Measurements from ENCODE around the gene WDR45.

Gene WDR45

DNA sequence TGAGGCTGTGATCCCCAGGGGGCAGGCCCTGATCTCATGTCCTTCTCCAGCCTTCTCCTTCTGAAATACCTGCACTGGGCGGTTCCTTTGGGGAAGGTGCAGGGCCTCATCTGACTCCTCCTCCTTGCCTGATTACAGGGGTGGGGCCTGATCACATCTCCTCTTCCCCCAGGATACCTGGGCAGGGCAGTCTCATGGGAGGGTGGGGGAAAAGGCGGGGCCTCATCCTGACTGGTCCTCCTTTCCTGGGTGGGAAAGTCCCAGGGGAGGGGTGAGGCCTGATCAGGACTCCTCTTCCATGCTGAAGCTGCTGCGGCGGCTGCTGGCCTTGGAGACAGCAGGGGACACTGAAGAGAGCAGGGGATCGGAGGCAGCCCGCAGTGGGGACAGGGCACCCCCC, 49.8 kb downstream of the WDR45 start:
- ChIA-PET CTCF (no interaction called here), POLR2A (interaction anchor here (0.7 to 1.5 kb wide), 2 partner anchors 8 to 13 kb away, joined by 3 read pairs; partner anchors contain the start of gene TFE3)
- no peak for DNase-seq (ENCODE audit: extremely low spot score)
- TF ChIP-seq FOXM1 (IDR thresholded peaks at IDR 0.05; ENCODE audit: borderline replicate concordance) (no peak), FOXK2 (IDR thresholded peaks at IDR 0.05) (no peak), ELF4 (IDR thresholded peaks at IDR 0.05) (no peak), HDGF (IDR thresholded peaks at IDR 0.05; ENCODE audit: borderline replicate concordance) (no peak)

Data from HEK293T (cell line).